WI38 (cell line): Measurements from ENCODE around the gene TGFBR1.

ENCODE experiments used
- H3K4me3 ChIP-seq: 2 replicates; pipeline ENCODE4 v1.5.1; 2011; ENCODE audit warnings: low read depth, mild to moderate bottlenecking, control low read depth, low read length
- TF ChIP-seq, protein P1 (sequence below): IDR thresholded peaks from 2 replicates; pipeline ENCODE4 v1.5.1; 2012; ENCODE audit warnings: low read depth, mild to moderate bottlenecking, control low read depth, low read length

TGFBR1 gene

DNA sequence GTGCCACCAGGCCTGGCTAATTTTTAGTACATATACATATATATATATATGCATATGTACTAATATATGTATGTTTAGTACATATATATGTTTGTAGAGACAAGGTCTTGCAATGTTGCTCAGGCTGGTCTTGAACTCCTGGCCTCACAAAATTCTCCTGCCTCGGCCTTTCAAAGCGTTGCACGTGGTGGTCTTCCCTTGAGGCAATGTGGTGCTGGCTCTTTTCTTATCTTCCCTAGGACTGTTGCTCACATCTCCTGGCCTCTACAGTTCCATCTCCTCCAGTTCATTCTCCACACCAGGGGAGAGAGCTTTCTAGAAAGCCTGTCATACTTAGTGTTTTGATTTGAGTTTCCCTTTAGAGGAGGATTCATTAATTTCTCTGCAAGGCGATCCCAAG is 28.9 kb upstream of the TGFBR1 start:
- TF ChIP-seq, protein P1, sequence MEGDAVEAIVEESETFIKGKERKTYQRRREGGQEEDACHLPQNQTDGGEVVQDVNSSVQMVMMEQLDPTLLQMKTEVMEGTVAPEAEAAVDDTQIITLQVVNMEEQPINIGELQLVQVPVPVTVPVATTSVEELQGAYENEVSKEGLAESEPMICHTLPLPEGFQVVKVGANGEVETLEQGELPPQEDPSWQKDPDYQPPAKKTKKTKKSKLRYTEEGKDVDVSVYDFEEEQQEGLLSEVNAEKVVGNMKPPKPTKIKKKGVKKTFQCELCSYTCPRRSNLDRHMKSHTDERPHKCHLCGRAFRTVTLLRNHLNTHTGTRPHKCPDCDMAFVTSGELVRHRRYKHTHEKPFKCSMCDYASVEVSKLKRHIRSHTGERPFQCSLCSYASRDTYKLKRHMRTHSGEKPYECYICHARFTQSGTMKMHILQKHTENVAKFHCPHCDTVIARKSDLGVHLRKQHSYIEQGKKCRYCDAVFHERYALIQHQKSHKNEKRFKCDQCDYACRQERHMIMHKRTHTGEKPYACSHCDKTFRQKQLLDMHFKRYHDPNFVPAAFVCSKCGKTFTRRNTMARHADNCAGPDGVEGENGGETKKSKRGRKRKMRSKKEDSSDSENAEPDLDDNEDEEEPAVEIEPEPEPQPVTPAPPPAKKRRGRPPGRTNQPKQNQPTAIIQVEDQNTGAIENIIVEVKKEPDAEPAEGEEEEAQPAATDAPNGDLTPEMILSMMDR = no peak
- H3K4me3 ChIP-seq = no peak overlapping the region

- TF ChIP-seq, protein P1 = no peak
- no peak overlapping the region for H3K4me3 ChIP-seq
These were observed 28.3 kb upstream of the TGFBR1 start for GRCh38 chr9:99076483-99077171.

DNA sequence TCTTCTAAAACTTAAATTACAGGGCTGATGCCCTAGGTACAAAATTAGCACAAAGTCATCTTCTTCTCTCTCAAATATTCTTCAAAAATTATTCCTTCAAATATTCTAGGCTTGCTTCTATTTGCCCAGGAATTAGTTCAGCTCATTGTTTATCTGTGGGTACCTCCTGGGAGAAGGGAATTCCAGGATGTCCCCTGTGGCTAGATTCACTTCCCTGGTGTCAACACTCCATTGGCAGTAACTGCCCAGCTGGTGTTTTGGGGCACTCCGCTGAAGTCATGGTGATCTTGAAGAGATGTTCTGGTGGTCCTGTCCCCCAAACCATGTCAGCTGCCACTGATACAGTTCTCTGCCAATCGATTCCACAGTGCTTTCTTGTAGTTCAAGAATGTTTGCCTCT is 26.2 kb upstream of the TGFBR1 start:
- H3K4me3 ChIP-seq = no peak overlapping the region
- TF ChIP-seq, protein P1 = no peak

DNA sequence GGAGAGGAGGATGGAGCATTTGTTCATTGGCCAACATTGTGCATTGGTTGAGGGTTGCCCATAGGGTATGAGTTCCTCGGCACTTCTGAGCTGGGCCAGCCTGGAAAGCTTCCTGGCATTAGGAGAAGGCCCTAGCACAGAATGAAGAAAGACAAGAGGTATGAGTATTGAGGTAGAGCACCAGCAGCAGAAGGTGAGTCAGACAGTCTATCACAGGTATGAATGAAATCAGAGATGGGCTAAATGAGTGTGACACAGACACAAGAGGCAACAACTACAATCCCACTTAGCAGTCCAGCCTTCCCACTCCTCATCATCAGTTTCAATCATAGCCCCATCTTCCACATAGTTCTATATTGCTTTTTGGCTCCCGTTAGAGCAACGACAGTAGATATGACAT is 25.4 kb upstream of the TGFBR1 start:
- TF ChIP-seq, protein P1 = no peak
- H3K4me3 ChIP-seq = no peak overlapping the region

DNA sequence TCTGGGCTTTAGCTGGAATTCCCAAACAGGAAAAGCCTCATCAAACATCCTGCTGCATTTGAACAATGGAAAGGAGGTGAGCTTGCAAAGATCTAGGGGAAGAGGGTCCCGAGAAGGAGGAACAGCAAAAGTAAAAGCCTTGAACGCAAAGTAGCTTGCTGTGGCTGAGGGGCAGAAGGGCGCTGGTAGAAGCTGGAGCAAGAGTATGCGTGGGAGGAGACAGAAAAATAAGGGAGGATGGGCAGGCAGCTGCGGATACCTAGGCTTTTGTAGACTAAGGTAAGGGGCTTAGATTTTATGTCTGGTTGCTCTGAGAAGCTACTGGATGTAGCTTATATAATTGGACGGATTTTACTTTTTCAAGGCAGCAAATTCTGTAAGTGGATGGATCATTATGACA is 21.9 kb upstream of the TGFBR1 start:
- TF ChIP-seq, protein P1 = no peak

GRCh38 chr9:99085949-99086948 is 18.7 kb upstream of the TGFBR1 start:
- peak overlapping the region; percentile 9; the same call in 1 of the 2 replicates for H3K4me3 ChIP-seq
- TF ChIP-seq, protein P1 = no peak

More for the DNA sequence above, 21.9 kb upstream of the TGFBR1 start:
- no peak overlapping the region for H3K4me3 ChIP-seq

GRCh38 chr9:99087462-99087861 is 17.5 kb upstream of the TGFBR1 start:
- H3K4me3 ChIP-seq = no peak overlapping the region
- TF ChIP-seq, protein P1 = no peak
